HepG2 (cell line): Measurements from ENCODE around the gene MAP2K2. TPM values are rescaled to one million over a fixed set of nuclear protein-coding genes. Genes with fewer than 3 reads are reported as not detected.

Experiments
- ATAC-seq: fragments of 200-7000 bp; cut with Tn5 transposase; 3 replicates; pipeline ENCODE4 v1.9.1; 2020; ENCODE audit warnings: mild to moderate bottlenecking, moderate library complexity
- BruUV-seq: library from RNA; stranded (reverse); fragments of 400-500 nt; replicated peaks from 2 replicates; lab custom pipeline; 2021; lab: Mats Ljungman, UMichigan
- CTCF ChIA-PET: fragments of 300-600 bp; formaldehyde crosslinking; extraction: SDS; loops from one replicate; lab custom pipeline; 2021; ENCODE audit warnings: low total read pairs, inconsistent platforms, low intra/inter-chr PET ratio; lab: Yijun Ruan, JAX
- POLR2A ChIA-PET: fragments of 350-600 bp; sonication (Branson Sonifier 250); formaldehyde crosslinking; loops from one replicate; lab custom pipeline; 2020; ENCODE audit warnings: antibody characterized with exemption, inconsistent platforms; lab: Yijun Ruan, JAX
- DNase-seq: peaks from one replicate; pipeline ENCODE4 v3.0.0-alpha.2; 2015; ENCODE audit warnings: low spot score
- FAIRE-seq: peaks from 3 replicates; lab custom pipeline; 2011; peaks lifted over from hg19 to GRCh38; lab: Jason Lieb, UNC
- H2AFZ ChIP-seq: one replicate; pipeline ENCODE4 v1.6.1; 2011; ENCODE audit warnings: low read length, inconsistent platforms
- H3K27ac ChIP-seq: fragments of 300-600 bp; 3 replicates; pipeline ENCODE4 v1.8.0; 2011; ENCODE audit warnings: mixed run types, mild to moderate bottlenecking, mixed read lengths, low read length, inconsistent platforms; ENCODE audit not compliant: insufficient read depth; ENCODE audit errors: extremely low read length
- H3K27me3 ChIP-seq, 2 experiments: fragments of 200-600 bp in 1 of 2; 2 replicates in 1 of 2; 3 replicates in 1 of 2; pipeline versions ENCODE4 v1.6.0 to v1.8.0; 2011; ENCODE audit warnings: low read length in 2 of 2, mild to moderate bottlenecking in 2 of 2, moderate library complexity in 2 of 2, inconsistent platforms in 1 of 2; ENCODE audit not compliant: insufficient read depth in 2 of 2, control insufficient read depth in 1 of 2
- H3K36me3 ChIP-seq, 2 experiments: fragments of 200-600 bp in 1 of 2; replicated peaks in 1 of 2; 2 replicates in 1 of 2; 3 replicates in 1 of 2; pipeline versions ENCODE4 v1.5.1 to v1.8.0; 2011; ENCODE audit warnings: low read length in 2 of 2, inconsistent platforms in 1 of 2; ENCODE audit not compliant: insufficient read depth in 2 of 2, control insufficient read depth in 1 of 2
- H3K4me1 ChIP-seq: 2 replicates; pipeline ENCODE4 v1.5.1; 2012; ENCODE audit warnings: low read length, inconsistent platforms; ENCODE audit not compliant: insufficient read depth
- H3K4me2 ChIP-seq: 2 replicates; pipeline ENCODE4 v1.6.0; 2011; ENCODE audit warnings: low read depth, low read length, inconsistent platforms
- H3K4me3 ChIP-seq, 3 experiments: fragments of 200-600 bp in 1 of 3; sonication (generic), shearing (Covaris generic) in 1 of 3; replicated peaks in 1 of 3; 2 replicates each; pipeline ENCODE4 v1.5.1; 2011 to 2016; ENCODE audit warnings: low read length in 3 of 3, inconsistent platforms in 2 of 3, low read depth in 2 of 3, mild to moderate bottlenecking in 2 of 3, control low read depth in 1 of 3, mixed read lengths in 1 of 3; ENCODE audit not compliant: insufficient read depth in 1 of 3
- H3K79me2 ChIP-seq: one replicate; pipeline ENCODE4 v1.6.1; 2011; ENCODE audit warnings: low read length, inconsistent platforms; ENCODE audit not compliant: insufficient read depth
- H3K9ac ChIP-seq: 2 replicates; pipeline ENCODE4 v1.6.0; 2011; ENCODE audit warnings: mild to moderate bottlenecking, low read depth, low read length, inconsistent platforms; ENCODE audit not compliant: insufficient read depth
- H3K9me3 ChIP-seq: 2 replicates; pipeline ENCODE4 v1.5.1; 2012; ENCODE audit warnings: mild to moderate bottlenecking, low read length
- H4K20me1 ChIP-seq: 2 replicates; pipeline ENCODE4 v1.6.0; 2011; ENCODE audit warnings: inconsistent platforms, mild to moderate bottlenecking, low read length, moderate library complexity; ENCODE audit not compliant: insufficient read depth
- AGO2 ChIP-seq: fragments of 200-400 bp; formaldehyde crosslinking; optimal IDR thresholded peaks from 2 replicates; pipeline ENCODE3; 2017; ENCODE audit warnings: mild to moderate bottlenecking, low read depth, low read length, moderate library complexity
- AKAP8 ChIP-seq: sonication (generic); formaldehyde crosslinking; IDR thresholded peaks from 2 replicates; pipeline ENCODE4 v1.5.1; 2020; ENCODE audit warnings: mild to moderate bottlenecking, missing genetic modification reagents
- CREB1 ChIP-seq, 2 experiments: fragments of 450-650 bp in 1 of 2; IDR thresholded peaks; 2 replicates each; pipeline ENCODE4 v1.6.1; 2016 to 2017; ENCODE audit warnings: control low read depth in 1 of 2, mild to moderate bottlenecking in 1 of 2, missing compliant biosample characterization in 1 of 2, missing genetic modification characterization in 1 of 2
- HOXA3 ChIP-seq: sonication (generic); formaldehyde crosslinking; IDR thresholded peaks from 2 replicates; pipeline ENCODE4 v1.5.0; 2020; ENCODE audit warnings: missing genetic modification reagents
- MBD4 ChIP-seq: IDR thresholded peaks from 2 replicates; pipeline ENCODE4 v1.6.1; 2012; ENCODE audit warnings: low read length, inconsistent platforms, borderline replicate concordance
- MED1 ChIP-seq: sonication (generic); formaldehyde crosslinking; IDR thresholded peaks from 2 replicates; pipeline ENCODE4 v1.4.0; 2020; ENCODE audit warnings: missing genetic modification reagents
- MTA1 ChIP-seq: sonication (generic); formaldehyde crosslinking; IDR thresholded peaks from 2 replicates; pipeline ENCODE4 v1.4.0; 2020; ENCODE audit warnings: missing genetic modification reagents, mild to moderate bottlenecking, borderline replicate concordance
- RBFOX2 ChIP-seq: fragments of 200-400 bp; formaldehyde crosslinking; IDR thresholded peaks from 2 replicates; pipeline ENCODE4 v1.6.1; 2017; ENCODE audit warnings: low read depth, mild to moderate bottlenecking, low read length
- ZHX1 ChIP-seq: sonication (generic); formaldehyde crosslinking; IDR thresholded peaks from 2 replicates; pipeline ENCODE4 v1.8.1; 2022; ENCODE audit warnings: low read depth, mild to moderate bottlenecking, missing genetic modification reagents
- ZNF282 ChIP-seq: fragments of 450-650 bp; IDR thresholded peaks from 2 replicates; pipeline ENCODE4 v1.6.1; 2018; ENCODE audit not compliant: partially characterized antibody
- ZNF782 ChIP-seq: sonication (generic); formaldehyde crosslinking; IDR thresholded peaks from 2 replicates; pipeline ENCODE4 v1.4.0; 2020; ENCODE audit warnings: missing genetic modification reagents, mild to moderate bottlenecking, borderline replicate concordance
- WGBS: methylation state at CpG from one replicate; pipeline ENCODE4 v1.1.6; 2017; ENCODE audit warnings: low lambda C conversion rate; 5-methylcytosine and 5-hydroxymethylcytosine counted together
- in situ Hi-C: cut with HindIII; loops from 2 replicates; pipeline ENCODE4 v1.10.0; 2017; ENCODE audit warnings: low pct_unique_long_range_greater_than_20kb; ENCODE audit not compliant: extremely low pct_ligation_motif_present
- intact Hi-C: fragments of 100-400 bp; cut with micrococcal nuclease; formaldehyde crosslinking; loops from one replicate; pipeline ENCODE4 v1.10.0; 2022; ENCODE audit not compliant: unreplicated experiment
- polyA plus RNA-seq, 8 experiments: library from polyadenylated mRNA; depleted of rRNA in 3 of 8; stranded (reverse) in 7 of 8; unstranded in 1 of 8; fragments of >200 nt; fragmentation: Illumina TruSeq in 4 of 8; extraction: Trizol in 4 of 8; gene quantifications; 2 replicates each; pipeline versions ENCODE4 v1.2.1 to v1.2.3, GENCODE V29; 2011 to 2016; ENCODE audit warnings: low read depth in 4 of 8, missing spikeins in 1 of 8, mixed read lengths in 1 of 8; ENCODE audit not compliant: insufficient read depth in 1 of 8
- total RNA-seq, 5 experiments: library from RNA; depleted of rRNA; stranded (reverse); fragments of >200 nt; fragmentation: Illumina TruSeq; extraction: Trizol; gene quantifications; 2 replicates each; pipeline ENCODE4 v1.2.3, GENCODE V29; 2016; ENCODE audit warnings: low read depth in 1 of 5

Gene MAP2K2
- total and polyA plus RNA-seq, 2 of the 13 experiments (the other 11 are each of a cell fraction or from before 2014, with no cell fraction given), result 70.3 to 80.9 TPM

- FAIRE-seq (no peak), ATAC-seq (no peak), DNase-seq (no peak)
- H3K79me2 ChIP-seq, result peaks cover 68% of the 10 kb centered on the region
- peaks cover 56% of the 10 kb centered on the region for H3K4me1 ChIP-seq
- peaks cover 25 to 46% of the 10 kb centered on the region in 2 experiments for H3K36me3 ChIP-seq
- TF ChIP-seq MTA1 (CRISPR knock-in tag), result peak; percentile 57; the same call in 1 of the 2 replicates
- TF ChIP-seq ZNF782 (CRISPR knock-in tag), result no peak
- no peak for TF ChIP-seq MED1 (CRISPR knock-in tag)
- peak; percentile 43; the same call in 1 of the 2 replicates for TF ChIP-seq ZHX1 (CRISPR knock-in tag)
- peak; percentile 22; the same call in 1 of the 2 replicates for TF ChIP-seq HOXA3 (CRISPR knock-in tag)
- peak; percentile 72; the same call in 1 of the 2 replicates for TF ChIP-seq AKAP8
- TF ChIP-seq ZNF282, result no peak
- no peak for TF ChIP-seq MBD4
- TF ChIP-seq AGO2, result peak; percentile 86
- TF ChIP-seq RBFOX2, result peak; percentile 53
- TF ChIP-seq CREB1 (IDR thresholded peaks at IDR 0.05), result no peak
- no peak for TF ChIP-seq CREB1 (CRISPR knock-in tag; IDR thresholded peaks at IDR 0.05)
- no peak overlapping the region for H3K27ac ChIP-seq
- 97% methylated on average over 51 of the region's 91 CpGs for WGBS
- intact Hi-C loops, result loop anchor here (10.0 kb wide), 1 partner anchor 90 kb away; no protein-coding TSS in a partner anchor
- peaks cover 39% of the 10 kb centered on the region; the same call in 1 of the 2 replicates for H4K20me1 ChIP-seq
- POLR2A ChIA-PET, result no interaction called here
- no peaks in the 10 kb centered on the region for H3K9me3 ChIP-seq
- BruUV-seq, result no TSS peak
- no peak overlapping the region for H3K4me3 ChIP-seq
- in situ Hi-C loops, result no loop called here
- no peak overlapping the region for H3K9ac ChIP-seq
- no peak overlapping the region for H3K4me2 ChIP-seq
- no peaks in the 10 kb centered on the region for H3K27me3 ChIP-seq
- CTCF ChIA-PET, result no interaction called here
- H2AFZ ChIP-seq, result no peak overlapping the region
Observed at GRCh38 chr19:4054441-4055208, 69.3 kb downstream of the MAP2K2 start.
